Common myeloid progenitor, CD34-positive (primary cell): Measurements from ENCODE around the gene CLEC4D. TPM values are rescaled to one million over a fixed set of nuclear protein-coding genes. Genes with fewer than 3 reads are reported as not detected.

Experiments used
- CTCF ChIA-PET: fragments of 350-600 bp; sonication (Branson Sonifier 250); formaldehyde crosslinking; loops from one replicate; lab custom pipeline; 2021; ENCODE audit warnings: antibody characterized with exemption; lab: Charles Lee
- POLR2A ChIA-PET: fragments of 350-600 bp; sonication (Branson Sonifier 250); formaldehyde crosslinking; loops from one replicate; lab custom pipeline; 2021; ENCODE audit warnings: antibody characterized with exemption; lab: Charles Lee
- DNase-seq, 3 donors: peaks; one replicate each; pipeline versions ENCODE4 v3.0.0 to v3.0.0-alpha.2; 2013
- H3K27ac ChIP-seq, 2 experiments: 1 replicate in 1 of 2; 2 replicates in 1 of 2; pipeline ENCODE4 v1.7.0; 2013; ENCODE audit warnings: inconsistent platforms in 2 of 2, low read length in 2 of 2, mild to moderate bottlenecking in 2 of 2, low read depth in 1 of 2, moderate library complexity in 1 of 2; ENCODE audit not compliant: severe bottlenecking in 2 of 2, insufficient read depth in 1 of 2, poor library complexity in 1 of 2
- H3K27me3 ChIP-seq, 5 experiments: replicated peaks in 2 of 5; 1 replicate in 3 of 5; 2 replicates in 2 of 5; pipeline versions ENCODE4 v1.6.1 to v1.7.0; 2013; ENCODE audit warnings: low read length in 4 of 5, mild to moderate bottlenecking in 2 of 5, moderate library complexity in 2 of 5, inconsistent platforms in 1 of 5; ENCODE audit not compliant: insufficient read depth in 5 of 5, control insufficient read depth in 4 of 5
- H3K36me3 ChIP-seq, 4 experiments: 1 replicate in 2 of 4; 2 replicates in 2 of 4; pipeline versions ENCODE4 v1.6.1 to v1.7.0; 2013; ENCODE audit warnings: low read length in 3 of 4, control low read depth in 1 of 4, mild to moderate bottlenecking in 1 of 4; ENCODE audit not compliant: control insufficient read depth in 4 of 4, insufficient read depth in 4 of 4
- H3K4me1 ChIP-seq, 4 experiments: 1 replicate in 3 of 4; 2 replicates in 1 of 4; pipeline versions ENCODE4 v1.6.1 to v1.7.1; 2013; ENCODE audit warnings: low read length in 3 of 4, mild to moderate bottlenecking in 3 of 4, control low read depth in 1 of 4, inconsistent platforms in 1 of 4, moderate library complexity in 1 of 4; ENCODE audit not compliant: control insufficient read depth in 4 of 4, insufficient read depth in 4 of 4; ENCODE audit errors: control extremely low read depth in 1 of 4
- H3K4me3 ChIP-seq, 7 experiments: 1 replicate in 4 of 7; 2 replicates in 3 of 7; pipeline versions ENCODE4 v1.5.1 to v1.7.0; 2013; ENCODE audit warnings: mild to moderate bottlenecking in 7 of 7, low read length in 6 of 7, moderate library complexity in 6 of 7, inconsistent platforms in 2 of 7, low read depth in 2 of 7, control low read depth in 1 of 7; ENCODE audit not compliant: insufficient read depth in 4 of 7, control insufficient read depth in 1 of 7; ENCODE audit errors: extremely low read depth in 1 of 7
- H3K9me3 ChIP-seq, 5 experiments: 1 replicate in 4 of 5; 2 replicates in 1 of 5; pipeline versions ENCODE4 v1.6.1 to v1.7.1; 2013; ENCODE audit warnings: low read length in 4 of 5, mild to moderate bottlenecking in 2 of 5, inconsistent platforms in 1 of 5, low read depth in 1 of 5, moderate library complexity in 1 of 5; ENCODE audit not compliant: control insufficient read depth in 4 of 5, insufficient read depth in 2 of 5; ENCODE audit errors: control extremely low read depth in 1 of 5
- WGBS: methylation state at CpG from one replicate; pipeline ENCODE4 v1.1.5; 2013; ENCODE audit not compliant: insufficient coverage; 5-methylcytosine and 5-hydroxymethylcytosine counted together
- polyA plus RNA-seq: library from polyadenylated mRNA; unstranded; fragments of 120-200 nt; gene quantifications from one replicate; pipeline ENCODE4 v1.2.1, GENCODE V29; 2013

The CLEC4D gene
- 0.12 TPM for polyA plus RNA-seq

GRCh38 chr12:8513256-8513655 is at the start of gene CLEC4D:
CLEC4D (plus strand) TSS chr12:8513503; CDS start chr12:8513733, 230 bp downstream.
- no peaks in the 10 kb centered on the region for H3K27me3 ChIP-seq
- H3K36me3 ChIP-seq, result no peaks in the 10 kb centered on the region
- WGBS, result 86% methylated on average over 1 of the region's 4 CpGs
- H3K4me1 ChIP-seq, result peaks cover 0 to 10% (median 1%) of the 10 kb centered on the region in 4 experiments
- POLR2A ChIA-PET, result no interaction called here
- H3K4me3 ChIP-seq, result peak within 1 kb of the TSS in 1 of 7 experiments; percentile 58
- no peaks in the 10 kb centered on the region for H3K9me3 ChIP-seq
- no peak for DNase-seq
- CTCF ChIA-PET, result no interaction called here
- no peak within 1 kb of the TSS for H3K27ac ChIP-seq

GRCh38 chr12:8465301-8465996 is 47.9 kb upstream of the CLEC4D start:
- H3K4me3 ChIP-seq, result no peak overlapping the region
- WGBS, result no CpG with 5 or more reads among the region's 2 CpGs
- CTCF ChIA-PET, result no interaction called here

DNA sequence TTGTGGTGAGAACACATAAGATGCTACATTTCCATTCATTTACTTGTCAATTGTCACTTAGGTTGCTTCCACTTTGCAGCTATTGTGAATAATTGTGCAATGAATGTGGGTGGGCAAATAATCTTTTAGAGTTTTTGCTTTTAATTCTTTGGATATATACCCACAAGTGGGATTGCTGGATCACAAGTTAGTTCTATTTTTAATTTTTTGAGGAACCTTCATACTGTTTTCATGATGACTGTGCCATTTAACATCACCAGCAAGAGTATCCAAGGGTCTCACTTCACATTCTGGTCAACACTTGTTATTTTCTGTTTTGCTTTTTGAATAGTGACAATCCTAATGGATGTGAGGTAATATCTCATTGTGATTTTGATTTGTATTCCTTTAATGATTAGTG is 47.1 kb upstream of the CLEC4D start:
- POLR2A ChIA-PET, result no interaction called here
- H3K27ac ChIP-seq, result no peak overlapping the region
- no peak overlapping the region for H3K4me3 ChIP-seq
- no peaks in the 10 kb centered on the region for H3K27me3 ChIP-seq
- H3K9me3 ChIP-seq, result peaks cover 0 to 4% (median 0%) of the 10 kb centered on the region in 5 experiments
- CTCF ChIA-PET, result no interaction called here
- DNase-seq, result no peak
- H3K36me3 ChIP-seq, result no peaks in the 10 kb centered on the region
- H3K4me1 ChIP-seq, result no peaks in the 10 kb centered on the region

More at GRCh38 chr12:8465301-8465996, 47.9 kb upstream of the CLEC4D start:
- no peak for DNase-seq
- peaks cover 0 to 4% (median 0%) of the 10 kb centered on the region in 5 experiments for H3K9me3 ChIP-seq
- POLR2A ChIA-PET, result no interaction called here
- H3K36me3 ChIP-seq, result no peaks in the 10 kb centered on the region
- no peak overlapping the region for H3K27ac ChIP-seq
- no peaks in the 10 kb centered on the region for H3K4me1 ChIP-seq
- no peaks in the 10 kb centered on the region for H3K27me3 ChIP-seq

- POLR2A ChIA-PET, result no interaction called here
- no CpG with 5 or more reads among the region's 1 CpG for WGBS
Observed at GRCh38 chr12:8471090-8471489, 42.2 kb upstream of the CLEC4D start.

GRCh38 chr12:8475508-8476203 is 37.6 kb upstream of the CLEC4D start:
- H3K4me1 ChIP-seq, result no peaks in the 10 kb centered on the region
- ChIA-PET CTCF (interaction anchor here (1.9 kb wide), 1 partner anchor 18 kb away, joined by 4 read pairs; no protein-coding TSS in a partner anchor), POLR2A (no interaction called here)
- no peak overlapping the region for H3K27ac ChIP-seq
- peaks cover 0 to 2% (median 0%) of the 10 kb centered on the region in 5 experiments for H3K9me3 ChIP-seq
- no peak for DNase-seq
- no peaks in the 10 kb centered on the region for H3K36me3 ChIP-seq
- peaks cover 0 to 4% (median 0%) of the 10 kb centered on the region in 5 experiments for H3K27me3 ChIP-seq
- H3K4me3 ChIP-seq, result no peak overlapping the region

More at GRCh38 chr12:8471090-8471489, 42.2 kb upstream of the CLEC4D start:
- no peaks in the 10 kb centered on the region for H3K4me1 ChIP-seq
- peaks cover 0 to 6% (median 0%) of the 10 kb centered on the region in 5 experiments for H3K9me3 ChIP-seq
- H3K36me3 ChIP-seq, result no peaks in the 10 kb centered on the region
- H3K4me3 ChIP-seq, result no peak overlapping the region
- peaks cover 0 to 4% (median 0%) of the 10 kb centered on the region in 5 experiments for H3K27me3 ChIP-seq
- CTCF ChIA-PET, result no interaction called here
- no peak overlapping the region for H3K27ac ChIP-seq
- DNase-seq, result no peak

GRCh38 chr12:8482571-8483061 is 30.7 kb upstream of the CLEC4D start:
- ChIA-PET POLR2A (no interaction called here), CTCF (no interaction called here)
- no CpG with 5 or more reads among the region's 2 CpGs for WGBS
- Histone ChIP-seq H3K9me3 (peaks cover 0 to 8% (median 0%) of the 10 kb centered on the region in 5 experiments), H3K36me3 (no peaks in the 10 kb centered on the region), H3K4me1 (no peaks in the 10 kb centered on the region), H3K27me3 (peaks cover 0 to 7% (median 0%) of the 10 kb centered on the region in 5 experiments), H3K4me3 (no peak overlapping the region), H3K27ac (no peak overlapping the region)
- no peak for DNase-seq

DNA sequence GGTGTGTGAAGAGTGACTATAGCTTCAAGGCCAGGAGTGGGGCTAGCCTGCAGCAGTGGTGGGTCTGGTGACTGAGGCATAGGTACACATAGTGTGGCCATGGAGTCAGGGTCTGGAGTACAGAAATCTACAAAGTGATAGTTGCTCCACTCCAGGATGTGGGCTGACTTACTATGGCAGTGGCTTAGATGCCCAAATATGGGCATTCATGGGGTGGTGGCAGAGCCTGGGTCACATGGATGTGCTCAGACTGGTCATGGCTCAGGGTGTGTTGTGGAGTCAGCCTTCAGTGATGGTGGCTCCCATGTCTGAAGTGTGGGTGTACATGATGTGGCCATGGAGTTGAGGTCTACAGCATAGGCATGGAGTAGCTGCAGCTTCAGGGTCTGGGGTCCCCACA is 30.2 kb upstream of the CLEC4D start:
- no peaks in the 10 kb centered on the region for H3K4me1 ChIP-seq
- no peak overlapping the region for H3K4me3 ChIP-seq
- H3K36me3 ChIP-seq, result no peaks in the 10 kb centered on the region
- CTCF ChIA-PET, result no interaction called here
- peaks cover 0 to 7% (median 0%) of the 10 kb centered on the region in 5 experiments for H3K27me3 ChIP-seq
- no peak overlapping the region for H3K27ac ChIP-seq
- H3K9me3 ChIP-seq, result peaks cover 0 to 12% (median 0%) of the 10 kb centered on the region in 5 experiments
- POLR2A ChIA-PET, result no interaction called here
- DNase-seq, result no peak
